Endothelial cell (in vitro differentiated cells): ENCODE results near the gene DMC1. TPM values are rescaled to one million over a fixed set of nuclear protein-coding genes. Genes with fewer than 3 reads are reported as not detected.

Source experiments
- DNase-seq: peaks from one replicate; pipeline ENCODE4 v3.0.0; 2021; ENCODE audit warnings: low spot score
- H3K27ac Mint-ChIP-seq: one replicate; pipeline ENCODE4 v1.8.0; 2021; ENCODE audit warnings: mixed read lengths, inconsistent platforms; ENCODE audit not compliant: unreplicated experiment
- H3K27me3 Mint-ChIP-seq: one replicate; pipeline ENCODE4 v1.8.0; 2021; ENCODE audit warnings: mild to moderate bottlenecking, moderate library complexity, mixed read lengths, inconsistent platforms; ENCODE audit not compliant: unreplicated experiment
- H3K36me3 Mint-ChIP-seq: one replicate; pipeline ENCODE4 v1.8.0; 2021; ENCODE audit warnings: mild to moderate bottlenecking, low read depth, mixed read lengths, inconsistent platforms; ENCODE audit not compliant: unreplicated experiment
- H3K4me1 Mint-ChIP-seq: one replicate; pipeline ENCODE4 v1.8.0; 2021; ENCODE audit warnings: mild to moderate bottlenecking, mixed read lengths, inconsistent platforms; ENCODE audit not compliant: unreplicated experiment
- H3K4me3 Mint-ChIP-seq: one replicate; pipeline ENCODE4 v1.8.0; 2021; ENCODE audit warnings: mild to moderate bottlenecking, mixed read lengths, inconsistent platforms; ENCODE audit not compliant: unreplicated experiment
- H3K9me3 Mint-ChIP-seq: one replicate; pipeline ENCODE4 v1.8.0; 2021; ENCODE audit warnings: mixed read lengths, inconsistent platforms; ENCODE audit not compliant: unreplicated experiment
- CTCF ChIP-seq: fragments of 200-600 bp; sonication (generic); IDR thresholded peaks from one replicate; pipeline ENCODE4 v1.5.0; 2021; ENCODE audit warnings: antibody characterized with exemption; ENCODE audit not compliant: unreplicated experiment
- total RNA-seq: library from RNA; stranded (reverse); fragmentation: NEBNext Ultra II Directional; extraction: Animal tissue kit (Norgen Biotek cat#: 25700); gene quantifications from one replicate; pipeline ENCODE4 v1.2.1, GENCODE V29; 2021; ENCODE audit not compliant: unreplicated experiment

DMC1 gene
- total RNA-seq, 1 donor from 2014 or later: 3.5 TPM

GRCh38 chr22:38578505-38578904, 8.5 kb upstream of the DMC1 start:
- TF ChIP-seq CTCF: no peak
- no peak overlapping the region for H3K27ac Mint-ChIP-seq
- no peak overlapping the region for H3K4me3 Mint-ChIP-seq
- no peaks in the 10 kb centered on the region for H3K4me1 Mint-ChIP-seq
- no peaks in the 10 kb centered on the region for H3K27me3 Mint-ChIP-seq
- no peak for DNase-seq
- H3K36me3 Mint-ChIP-seq: no peaks in the 10 kb centered on the region
- no peaks in the 10 kb centered on the region for H3K9me3 Mint-ChIP-seq

GRCh38 chr22:38572065-38572464, 2.1 kb upstream of the DMC1 start:
- Mint-ChIP-seq H3K9me3 (no peaks in the 10 kb centered on the region), H3K27ac (no peak overlapping the region), H3K36me3 (no peaks in the 10 kb centered on the region), H3K4me1 (no peaks in the 10 kb centered on the region), H3K27me3 (no peaks in the 10 kb centered on the region), H3K4me3 (no peak overlapping the region)
- peak; percentile 35 for DNase-seq
- peak; percentile 30 for TF ChIP-seq CTCF

DNA sequence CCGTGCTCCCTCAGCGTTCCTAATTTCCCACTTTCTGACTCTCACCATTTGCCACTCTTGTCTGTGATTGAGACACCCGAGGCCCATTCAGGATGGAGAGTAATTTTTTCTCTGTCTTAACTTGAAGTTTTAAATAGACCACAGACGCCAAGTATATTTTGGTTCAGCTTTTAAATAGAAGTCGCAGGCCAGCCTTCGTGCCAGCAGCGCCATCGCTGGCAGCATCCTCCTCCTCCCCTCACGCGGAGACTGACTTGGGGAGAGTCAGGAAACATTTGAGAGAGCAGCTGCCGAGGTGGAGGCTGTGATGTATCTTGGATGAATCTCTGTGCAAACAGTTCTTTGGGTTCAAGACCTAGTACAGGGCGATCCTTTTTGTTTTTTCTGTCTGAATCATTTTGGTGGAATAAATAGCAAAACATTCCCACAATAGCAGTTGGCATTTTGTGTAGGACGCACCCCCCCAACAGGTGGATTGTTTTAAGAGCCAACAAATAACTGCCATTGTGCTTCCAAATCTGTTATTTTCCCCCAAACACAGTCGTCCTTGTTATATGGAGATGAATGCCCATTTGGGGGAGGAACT, 889 bp upstream of the DMC1 start:
- Mint-ChIP-seq H3K36me3 (no peaks in the 10 kb centered on the region), H3K4me3 (peak overlapping the region; percentile 90)

GRCh38 chr22:38569181-38569971, 607 bp downstream of the DMC1 start:
- Mint-ChIP-seq H3K27me3 (no peaks in the 10 kb centered on the region), H3K4me3 (peak overlapping the region; percentile 89), H3K27ac (peak overlapping the region; percentile 14), H3K9me3 (no peaks in the 10 kb centered on the region), H3K36me3 (no peaks in the 10 kb centered on the region), H3K4me1 (no peaks in the 10 kb centered on the region)
- peak; percentile 16 for DNase-seq
- TF ChIP-seq CTCF: no peak

More for the DNA sequence above, 889 bp upstream of the DMC1 start:
- Mint-ChIP-seq H3K27me3 (no peaks in the 10 kb centered on the region), H3K9me3 (no peaks in the 10 kb centered on the region), H3K4me1 (no peaks in the 10 kb centered on the region), H3K27ac (no peak overlapping the region)
- peak; percentile 15 for DNase-seq
- TF ChIP-seq CTCF: no peak
